Gastrocnemius medialis (tissue), 4 donors: ENCODE measurements around the gene CALN1.

Experiments used
- CTCF ChIP-seq, 5 experiments: fragments of 450-650 bp in 3 of 5; fragments of 200-600 bp in 2 of 5; sonication (generic) in 2 of 5; IDR thresholded peaks in 4 of 5; conservative IDR thresholded peaks in 1 of 5; 1 replicate in 4 of 5; 2 replicates in 1 of 5; pipeline ENCODE4 v1.5.1; 2016 to 2019; ENCODE audit warnings: antibody characterized with exemption in 5 of 5, mild to moderate bottlenecking in 3 of 5, moderate library complexity in 3 of 5
- POLR2A ChIP-seq, 2 donors: fragments of 450-650 bp; IDR thresholded peaks; one replicate each; pipeline ENCODE4 v1.6.1; 2017; ENCODE audit warnings: antibody characterized with exemption in 2 of 2, mild to moderate bottlenecking in 2 of 2, moderate library complexity in 2 of 2

- TF ChIP-seq CTCF (IDR thresholded peaks at IDR 0.05 in 4 of 5, conservative IDR thresholded peaks at IDR 0.05 in 1 of 5) (no peak), POLR2A (IDR thresholded peaks at IDR 0.05) (no peak)
Measured at GRCh38 chr7:71886046-71886445, 526.1 kb downstream of the CALN1 start.
